ENCODE data around the gene WDR93.
A peak's percentile ranks its signal among the peaks of the same experiment; 100 is the strongest.

Gene WDR93

GRCh38 chr15:89690276-89691218, at the start of gene WDR93, which contains the start of gene PEX11A:
WDR93 (plus strand) TSS chr15:89690811; CDS start chr15:89701747, 10,936 bp downstream.
PEX11A (minus strand) TSS chr15:89690754; CDS start chr15:89690632, 122 bp downstream.
- peak in 39 of 51 donors; percentile 19 to 69 (median 45) for DNase-seq

GRCh38 chr15:89641053-89641452, 49.6 kb upstream of the WDR93 start:
- DNase-seq, result no peak

- no peak for DNase-seq
These were observed 48.5 kb upstream of the WDR93 start for GRCh38 chr15:89642106-89642505.

GRCh38 chr15:89645680-89646079, 44.9 kb upstream of the WDR93 start:
- no peak for DNase-seq

- DNase-seq, result no peak
These were observed 44.0 kb upstream of the WDR93 start for GRCh38 chr15:89646416-89647141.

GRCh38 chr15:89647191-89647851, 43.3 kb upstream of the WDR93 start:
- peak in 30 of 51 donors; percentile 4 to 68 (median 30) for DNase-seq

- DNase-seq, result no peak
These were observed 42.3 kb upstream of the WDR93 start for GRCh38 chr15:89648106-89649012.

- DNase-seq, result no peak
These were observed 41.5 kb upstream of the WDR93 start for GRCh38 chr15:89649013-89649625.

- DNase-seq, result no peak
These were observed 40.9 kb upstream of the WDR93 start for GRCh38 chr15:89649716-89650115.

GRCh38 chr15:89652131-89652530, 38.5 kb upstream of the WDR93 start:
- DNase-seq, result no peak

- DNase-seq, result no peak
These were observed 37.9 kb upstream of the WDR93 start for GRCh38 chr15:89652666-89653065.

GRCh38 chr15:89653578-89653977, 37.0 kb upstream of the WDR93 start:
- no peak for DNase-seq

- no peak for DNase-seq
These were observed 36.3 kb upstream of the WDR93 start for GRCh38 chr15:89654301-89654761.

- peak in 16 of 51 donors; percentile 5 to 44 (median 25) for DNase-seq
These were observed 35.5 kb upstream of the WDR93 start, which contains the start of gene KIF7 for GRCh38 chr15:89654847-89655805. KIF7 (minus strand) TSS chr15:89655467; CDS start chr15:89652930, 2,537 bp downstream.

GRCh38 chr15:89656116-89656815, 34.3 kb upstream of the WDR93 start:
- DNase-seq, result no peak

- no peak for DNase-seq
These were observed 32.9 kb upstream of the WDR93 start for GRCh38 chr15:89657686-89658200.

GRCh38 chr15:89659295-89659694, 31.3 kb upstream of the WDR93 start:
- DNase-seq, result no peak

GRCh38 chr15:89660556-89660955, 30.1 kb upstream of the WDR93 start:
- DNase-seq, result no peak
